GM08714 (cell line): Measurements from ENCODE around the gene PGK2.

Source experiments
- H3K4me3 ChIP-seq: fragments of 200-500 bp; sonication (Bioruptor generic); 2 replicates; pipeline ENCODE4 v1.5.1; 2014; ENCODE audit warnings: mild to moderate bottlenecking, low read length, inconsistent platforms
- ZNF274 ChIP-seq: IDR thresholded peaks from 2 replicates; pipeline ENCODE4 v1.6.1; 2012; ENCODE audit warnings: mild to moderate bottlenecking, low read depth, low read length

Gene PGK2

DNA sequence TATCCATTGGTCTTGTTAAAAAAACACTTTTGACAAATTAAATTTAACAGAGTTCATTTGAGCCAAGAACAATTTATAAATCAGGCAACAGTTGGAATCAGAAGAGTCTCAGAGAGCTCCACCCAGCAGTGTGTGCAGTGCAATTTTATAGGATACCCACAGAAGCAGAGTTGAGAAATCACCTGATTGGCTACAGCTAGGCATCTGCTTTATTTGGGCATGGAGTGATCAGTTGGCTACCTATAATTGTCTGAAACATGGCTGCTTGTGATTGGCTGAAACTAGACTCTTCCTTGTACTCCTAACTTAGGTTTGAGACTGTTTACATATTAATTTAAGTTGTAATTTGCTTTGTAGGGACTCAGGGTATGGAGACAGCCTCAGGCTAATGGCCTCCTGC is 12.0 kb downstream of the PGK2 start:
- no peak overlapping the region for H3K4me3 ChIP-seq
- TF ChIP-seq ZNF274, result no peak

DNA sequence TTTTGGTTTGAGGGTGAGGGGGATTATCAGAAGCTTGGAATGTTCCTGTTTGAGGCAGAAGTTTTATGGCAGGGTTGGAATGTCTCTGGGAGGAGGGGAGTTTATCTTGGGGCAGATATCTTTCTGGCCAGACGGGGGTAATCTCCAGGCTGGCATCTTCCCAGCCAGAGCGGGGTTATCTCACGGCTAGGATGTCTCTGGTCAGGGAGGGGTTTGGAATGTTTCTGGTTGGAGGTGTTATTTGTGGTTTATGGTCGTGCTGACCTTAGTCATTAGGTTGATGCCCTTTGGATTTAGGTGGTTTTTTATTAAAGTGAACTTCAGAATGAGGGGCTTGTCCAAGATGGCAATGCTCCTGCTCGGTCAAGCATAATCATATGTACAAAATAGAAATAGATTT is 14.8 kb downstream of the PGK2 start:
- H3K4me3 ChIP-seq, result no peak overlapping the region
- TF ChIP-seq ZNF274, result no peak

DNA sequence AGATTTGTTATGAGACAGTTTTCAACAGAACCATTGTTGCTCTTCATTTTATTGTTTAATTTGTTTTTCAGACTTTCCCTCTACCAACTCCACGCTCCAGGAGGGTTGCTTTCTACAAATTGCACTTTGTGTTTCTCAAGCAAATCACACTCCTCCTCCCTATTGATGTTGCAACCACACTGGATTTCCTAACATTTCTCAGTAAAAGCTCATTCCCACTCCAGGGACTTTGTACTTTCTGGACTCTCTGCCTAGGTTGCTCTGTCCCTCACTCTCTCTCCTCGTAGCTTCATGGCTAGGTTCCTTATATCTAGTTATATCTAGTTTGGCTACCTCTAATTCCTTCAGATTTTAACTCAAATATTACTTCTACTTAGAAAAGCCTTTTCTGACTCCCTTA is 20.3 kb downstream of the PGK2 start:
- no peak overlapping the region for H3K4me3 ChIP-seq
- no peak for TF ChIP-seq ZNF274

DNA sequence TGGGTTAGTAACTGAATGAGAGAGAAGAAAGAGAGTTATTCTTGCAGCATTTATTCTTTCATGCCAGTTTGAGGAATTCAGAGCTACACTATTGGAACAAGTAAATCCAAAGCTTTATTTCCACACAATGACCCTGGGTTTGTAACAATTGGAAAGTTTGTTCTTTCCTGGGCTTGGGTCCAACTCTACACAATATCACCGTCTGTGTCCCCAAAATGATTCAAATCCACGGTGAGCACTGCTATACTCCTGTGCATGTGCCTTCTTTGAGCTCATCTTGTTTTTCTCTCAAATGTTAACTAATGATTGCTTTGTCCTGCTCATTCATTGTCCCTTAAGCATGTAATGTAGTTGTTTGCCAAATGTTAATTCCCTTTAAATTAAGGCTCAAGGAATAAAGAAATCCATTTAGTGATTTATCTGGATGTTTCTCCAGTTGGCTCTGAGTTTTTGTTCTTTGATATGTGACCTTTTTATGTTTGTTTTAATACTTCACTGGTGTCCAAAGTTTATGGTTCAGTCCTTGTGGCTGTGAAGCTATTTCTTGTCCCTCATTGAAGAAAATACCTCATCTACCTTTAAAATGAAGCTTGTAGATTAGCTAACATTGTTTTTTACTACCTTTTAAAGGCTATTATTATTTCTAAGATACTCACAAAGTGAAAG is 22.4 kb downstream of the PGK2 start:
- no peak overlapping the region for H3K4me3 ChIP-seq

DNA sequence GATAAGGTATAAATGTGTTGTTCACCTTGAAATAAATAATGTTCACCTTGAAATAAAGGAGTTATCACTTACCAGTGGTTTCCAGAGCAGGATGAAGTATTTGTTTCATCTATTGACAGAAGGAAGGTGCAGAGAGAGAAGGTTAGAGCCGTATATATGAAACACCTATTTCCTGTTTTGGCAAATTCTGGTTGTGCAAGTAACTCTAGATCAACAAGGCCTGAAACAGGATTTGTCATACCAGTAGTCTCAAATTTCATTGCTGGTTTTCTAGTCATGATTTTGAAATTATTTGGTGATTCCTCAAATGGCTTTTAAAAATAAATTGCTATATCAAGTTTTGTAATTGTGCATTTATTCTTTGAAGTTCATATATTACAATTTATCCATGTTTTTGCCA is 42.8 kb downstream of the PGK2 start, which contains the start of gene CRISP3:
Gene CRISP3, minus strand, starts transcription at position 130 of the 400 bp plus-strand sequence. Its CDS starts 21 bp downstream, at position 109.
- H3K4me3 ChIP-seq, result no peak within 1 kb of the TSS
- no peak for TF ChIP-seq ZNF274

More for the DNA sequence above, 22.4 kb downstream of the PGK2 start:
- TF ChIP-seq ZNF274, result no peak

DNA sequence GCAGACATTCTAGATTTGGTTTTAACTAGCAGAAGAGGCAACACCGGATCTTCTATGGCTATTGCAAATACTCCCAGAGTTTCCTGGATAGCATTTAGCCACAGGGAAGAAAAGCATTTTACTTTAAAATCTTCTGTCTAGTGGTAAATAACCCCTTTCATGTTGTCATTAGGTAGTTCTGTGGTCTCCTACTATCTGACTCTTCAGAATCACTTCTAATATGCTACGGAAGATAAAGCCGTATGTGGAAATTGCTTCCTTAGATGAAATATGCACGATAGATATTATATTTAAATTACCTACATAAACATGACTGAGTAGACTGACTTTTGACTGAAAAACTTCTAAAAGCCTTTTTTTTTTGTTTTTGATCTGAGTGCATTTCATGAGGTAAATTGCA is 43.7 kb downstream of the PGK2 start:
- TF ChIP-seq ZNF274, result no peak

DNA sequence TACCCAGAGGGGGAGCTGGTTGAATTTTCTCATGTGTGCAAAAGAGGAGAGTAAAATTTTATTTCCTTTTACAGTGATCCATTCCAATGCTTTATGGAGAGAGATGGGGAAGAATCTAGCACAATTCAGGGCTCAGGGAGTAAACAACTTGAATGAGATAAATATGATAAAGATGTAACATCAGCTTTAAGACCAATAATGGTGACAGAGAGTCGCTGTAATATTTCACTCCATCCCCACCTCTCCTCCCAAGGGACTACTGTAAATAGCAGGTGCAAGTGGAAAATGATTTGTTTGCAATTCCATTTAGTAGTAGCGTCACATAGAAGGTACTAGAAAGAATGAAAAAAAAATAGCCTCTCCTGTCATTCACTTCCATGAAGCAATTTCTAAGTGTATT is 47.7 kb downstream of the PGK2 start:
- H3K4me3 ChIP-seq, result no peak overlapping the region
- no peak for TF ChIP-seq ZNF274

More for the DNA sequence above, 43.7 kb downstream of the PGK2 start:
- no peak overlapping the region for H3K4me3 ChIP-seq

DNA sequence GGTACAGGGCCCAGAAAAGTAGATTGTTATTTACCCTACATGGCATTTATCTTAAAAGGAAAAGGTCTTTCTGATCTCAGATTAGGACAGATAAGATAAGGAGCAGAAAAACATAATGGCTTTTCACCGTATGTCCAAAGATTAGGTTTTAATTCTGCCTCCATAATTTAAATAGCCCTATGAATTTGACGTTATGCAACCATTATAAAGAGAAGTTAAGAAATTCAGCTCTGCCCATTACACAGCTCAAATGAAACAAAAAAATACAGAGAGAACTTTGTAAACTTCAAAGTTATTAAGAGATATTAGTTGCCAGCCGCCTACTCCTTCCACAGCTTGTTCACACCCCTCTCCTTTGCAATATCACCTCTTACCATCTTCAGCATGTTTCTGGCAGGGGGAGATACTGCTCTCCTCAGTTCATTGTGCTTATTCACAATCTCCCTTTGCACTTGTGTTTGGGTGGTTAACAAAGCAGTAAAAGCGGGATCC is 51.0 kb downstream of the PGK2 start:
- TF ChIP-seq ZNF274, result no peak

More for the DNA sequence above, 51.0 kb downstream of the PGK2 start:
- no peak overlapping the region for H3K4me3 ChIP-seq
